Tibial artery (tissue), 4 donors: Measurements from ENCODE around the gene FHOD1.

Experiments used
- DNase-seq, 2 donors: peaks; one replicate each; pipeline ENCODE4 v3.0.0-alpha.2; 2019
- H3K27ac ChIP-seq, 2 donors: fragments of 200-600 bp; sonication (generic) in 1 of 2; 1 replicate in 1 of 2; 2 replicates in 1 of 2; pipeline ENCODE4 v1.5.1; 2018 to 2019; ENCODE audit warnings: mild to moderate bottlenecking in 1 of 2
- H3K27me3 ChIP-seq, 2 donors: fragments of 200-600 bp; sonication (generic) in 1 of 2; one replicate each; pipeline versions ENCODE4 v1.5.1 to v1.6.0; 2016 to 2019
- H3K36me3 ChIP-seq, 3 donors: fragments of 200-600 bp; sonication (generic) in 2 of 3; one replicate each; pipeline ENCODE4 v1.5.1; 2016 to 2019; ENCODE audit warnings: mild to moderate bottlenecking in 2 of 3
- H3K4me1 ChIP-seq, 4 donors: fragments of 200-600 bp; sonication (generic) in 2 of 4; 1 replicate in 3 of 4; 2 replicates in 1 of 4; pipeline ENCODE4 v1.5.1; 2016 to 2019
- H3K4me3 ChIP-seq, 2 donors: fragments of 200-600 bp; sonication (generic) in 1 of 2; 1 replicate in 1 of 2; 2 replicates in 1 of 2; pipeline ENCODE4 v1.5.1; 2018 to 2019; ENCODE audit warnings: mild to moderate bottlenecking in 2 of 2
- H3K9me3 ChIP-seq, 3 donors: fragments of 200-600 bp; sonication (generic) in 1 of 3; one replicate each; pipeline ENCODE4 v1.5.1; 2016 to 2019
- CTCF ChIP-seq, 2 experiments: fragments of 200-600 bp in 1 of 2; fragments of 450-650 bp in 1 of 2; IDR thresholded peaks; one replicate each; pipeline ENCODE4 v1.5.1; 2017 to 2019; ENCODE audit warnings: antibody characterized with exemption in 2 of 2, mild to moderate bottlenecking in 1 of 2, moderate library complexity in 1 of 2
- intact Hi-C: fragments of 100-400 bp; cut with DNase I; formaldehyde crosslinking; loops from one replicate; pipeline ENCODE4 v1.15.0; 2023; ENCODE audit warnings: low total_unique reads

Gene FHOD1

DNA sequence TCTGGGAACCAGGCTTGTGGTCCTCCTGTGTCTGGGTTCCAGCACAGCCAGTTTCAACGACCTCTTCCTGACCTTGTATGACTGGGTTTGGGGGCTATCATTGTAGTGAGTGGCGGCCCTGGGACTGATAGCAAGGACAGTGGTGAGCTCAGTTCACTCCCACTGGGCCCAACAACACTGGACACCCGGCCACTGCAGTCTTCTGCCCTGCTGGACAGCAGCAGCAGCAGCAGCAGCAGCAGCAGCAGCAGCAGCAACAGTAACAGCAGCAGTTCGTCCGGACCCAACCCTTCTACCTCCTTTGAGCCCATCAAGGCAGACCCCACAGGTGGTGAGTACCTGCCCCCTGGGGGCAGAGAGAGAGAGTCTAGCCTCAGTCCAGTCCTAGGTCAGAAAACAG lies 51.6 kb downstream of the FHOD1 start:
- Histone ChIP-seq H3K27ac (no peak overlapping the region), H3K36me3 (peaks cover 41 to 59% (median 46%) of the 10 kb centered on the region in 3 donors), H3K4me1 (peaks cover 12 to 49% (median 25%) of the 10 kb centered on the region in 4 donors), H3K27me3 (no peaks in the 10 kb centered on the region), H3K9me3 (no peaks in the 10 kb centered on the region), H3K4me3 (no peak overlapping the region)
- no peak for DNase-seq
- intact Hi-C loops = no loop called here
- no peak for TF ChIP-seq CTCF (IDR thresholded peaks at IDR 0.05)

- no peak for DNase-seq
- no peaks in the 10 kb centered on the region for H3K9me3 ChIP-seq
- no peak overlapping the region for H3K27ac ChIP-seq
- no peaks in the 10 kb centered on the region for H3K27me3 ChIP-seq
- H3K36me3 ChIP-seq = peaks cover 41 to 57% (median 46%) of the 10 kb centered on the region in 3 donors
- TF ChIP-seq CTCF (IDR thresholded peaks at IDR 0.05) = no peak
- intact Hi-C loops = no loop called here
- H3K4me1 ChIP-seq = peaks cover 12 to 42% (median 25%) of the 10 kb centered on the region in 4 donors
- H3K4me3 ChIP-seq = no peak overlapping the region
Measured at GRCh38 chr16:67194260-67194659, 53.0 kb downstream of the FHOD1 start.

DNA sequence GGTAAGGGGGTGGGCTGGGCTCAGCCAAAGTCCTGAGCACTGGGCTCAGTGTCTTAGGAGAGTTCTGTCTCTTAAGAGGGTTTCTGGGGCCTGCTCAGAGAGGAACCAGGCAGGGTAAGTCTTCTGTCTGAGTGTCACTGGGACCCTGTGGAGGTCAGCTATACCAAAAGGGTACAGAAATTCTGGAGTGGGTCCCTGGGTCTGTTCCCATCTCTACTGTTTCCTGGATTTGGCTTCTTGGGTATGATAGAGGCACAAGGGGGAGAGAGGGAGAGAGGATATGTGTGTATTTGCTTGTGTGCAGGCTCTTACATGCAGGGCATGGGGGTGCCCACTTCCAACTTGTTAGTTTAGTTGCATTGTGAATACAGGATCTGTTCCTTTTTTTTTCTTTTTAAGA lies 53.7 kb downstream of the FHOD1 start:
- no peak for TF ChIP-seq CTCF (IDR thresholded peaks at IDR 0.05)
- intact Hi-C loops = no loop called here
- H3K27ac ChIP-seq = peak overlapping the region in 1 of 2 donors; percentile 75
- H3K36me3 ChIP-seq = peaks cover 41 to 56% (median 46%) of the 10 kb centered on the region in 3 donors
- H3K9me3 ChIP-seq = no peaks in the 10 kb centered on the region
- DNase-seq = no peak
- H3K4me1 ChIP-seq = peaks cover 12 to 35% (median 25%) of the 10 kb centered on the region in 4 donors
- H3K4me3 ChIP-seq = peak overlapping the region; percentile 68 to 87
- H3K27me3 ChIP-seq = no peaks in the 10 kb centered on the region

- H3K9me3 ChIP-seq = no peaks in the 10 kb centered on the region
- intact Hi-C loops = no loop called here
- peak overlapping the region; percentile 68 to 87 for H3K4me3 ChIP-seq
- no peak for TF ChIP-seq CTCF (IDR thresholded peaks at IDR 0.05)
- DNase-seq = no peak
- H3K27ac ChIP-seq = peak overlapping the region; percentile 66 to 75
- peaks cover 36 to 50% (median 43%) of the 10 kb centered on the region in 3 donors for H3K36me3 ChIP-seq
- H3K4me1 ChIP-seq = peaks cover 12 to 29% (median 22%) of the 10 kb centered on the region in 4 donors
- no peaks in the 10 kb centered on the region for H3K27me3 ChIP-seq
Measured at GRCh38 chr16:67192781-67193361, 54.4 kb downstream of the FHOD1 start.

DNA sequence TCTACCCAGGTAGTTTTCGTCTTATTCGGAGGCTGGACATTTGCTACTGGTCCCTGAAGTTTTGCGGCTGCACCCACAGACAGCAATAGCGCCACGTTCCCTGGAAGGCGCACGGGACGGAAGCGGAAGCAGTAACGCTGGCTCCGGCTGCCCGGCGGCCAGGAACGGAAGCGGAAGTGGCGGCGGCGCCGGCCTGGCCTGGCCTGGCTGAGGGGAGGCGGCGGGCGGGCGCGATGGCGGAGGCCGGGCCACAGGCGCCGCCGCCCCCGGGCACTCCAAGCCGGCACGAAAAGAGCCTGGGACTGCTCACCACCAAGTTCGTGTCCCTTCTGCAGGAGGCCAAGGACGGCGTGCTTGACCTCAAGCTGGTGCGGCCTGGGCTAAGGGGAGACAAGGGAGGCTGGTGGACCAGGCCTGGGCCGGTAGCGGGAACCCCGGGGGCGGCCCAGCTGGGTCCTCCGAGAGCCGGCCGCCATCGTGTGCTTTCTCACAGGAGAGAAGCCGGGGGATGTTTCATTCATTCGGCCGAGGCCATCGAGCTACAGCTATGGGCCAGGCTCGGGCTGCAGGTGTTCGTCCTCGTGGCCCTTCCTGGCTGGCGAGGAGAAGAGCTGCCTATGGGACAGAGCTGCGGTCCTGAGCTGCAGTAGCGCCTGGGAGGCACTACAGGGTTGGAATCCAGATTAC lies 55.1 kb downstream of the FHOD1 start, which contains the start of gene E2F4:
Gene E2F4 (plus strand): TSS at position 161 of the 687 bp plus-strand sequence. CDS start 73 bp downstream, at position 234.
- Histone ChIP-seq H3K9me3 (no peaks in the 10 kb centered on the region), H3K4me3 (peak within 1 kb of the TSS; percentile 68 to 87), H3K27ac (peak within 1 kb of the TSS; percentile 66 to 75), H3K4me1 (peaks cover 12 to 28% (median 22%) of the 10 kb centered on the region in 4 donors), H3K36me3 (peaks cover 28 to 42% (median 36%) of the 10 kb centered on the region in 3 donors), H3K27me3 (no peaks in the 10 kb centered on the region)
- intact Hi-C loops = no loop called here
- no peak for TF ChIP-seq CTCF (IDR thresholded peaks at IDR 0.05)
- peak; percentile 88 to 94 for DNase-seq
